GM18867 (cell line): Measurements from ENCODE around the gene FAM83C.

Experiments
- ATAC-seq: cut with Tn5 transposase; IDR thresholded peaks from one replicate; pipeline ENCODE4 v1.9.1; 2021; ENCODE audit warnings: mild to moderate bottlenecking, moderate library complexity; ENCODE audit not compliant: unreplicated experiment

Gene FAM83C

DNA sequence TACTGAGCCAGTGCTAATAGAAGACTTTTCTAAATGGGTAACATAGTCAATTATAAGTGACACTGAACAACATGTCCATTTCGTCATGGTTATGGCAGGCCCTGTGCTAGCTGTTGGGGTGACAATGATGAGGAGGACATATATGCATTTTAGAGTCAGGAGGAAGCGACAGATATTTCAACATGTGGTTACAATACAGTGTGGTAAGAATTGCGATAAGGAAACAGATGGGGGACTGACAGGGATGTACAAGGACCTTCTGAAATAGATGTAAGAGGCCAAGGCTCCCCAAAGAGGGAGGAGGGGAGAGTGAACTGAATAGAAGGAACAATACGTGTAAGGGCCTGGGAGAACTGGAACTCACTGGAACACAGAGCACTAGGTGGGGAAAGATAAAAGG lies 54.1 kb downstream of the FAM83C start:
- no peak for ATAC-seq

DNA sequence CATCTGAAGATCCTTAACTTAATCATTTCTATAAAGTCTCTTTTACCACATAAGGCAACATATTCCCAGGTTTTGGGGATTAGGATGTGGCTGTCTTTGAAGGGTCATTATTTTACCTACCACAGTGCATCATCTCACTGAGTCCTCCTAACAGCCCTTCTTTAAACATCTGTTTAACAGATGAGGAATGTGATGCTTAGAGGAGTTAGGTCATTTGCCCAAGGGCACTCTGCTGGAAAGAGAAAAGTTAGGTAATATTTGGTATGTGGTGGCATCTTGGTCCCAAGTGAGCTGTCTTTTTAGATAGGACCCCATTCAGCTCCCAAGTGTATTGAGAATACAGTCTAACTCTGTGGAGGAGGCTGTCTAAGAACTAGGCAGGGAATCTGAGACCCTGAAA lies 54.7 kb downstream of the FAM83C start:
- no peak for ATAC-seq

DNA sequence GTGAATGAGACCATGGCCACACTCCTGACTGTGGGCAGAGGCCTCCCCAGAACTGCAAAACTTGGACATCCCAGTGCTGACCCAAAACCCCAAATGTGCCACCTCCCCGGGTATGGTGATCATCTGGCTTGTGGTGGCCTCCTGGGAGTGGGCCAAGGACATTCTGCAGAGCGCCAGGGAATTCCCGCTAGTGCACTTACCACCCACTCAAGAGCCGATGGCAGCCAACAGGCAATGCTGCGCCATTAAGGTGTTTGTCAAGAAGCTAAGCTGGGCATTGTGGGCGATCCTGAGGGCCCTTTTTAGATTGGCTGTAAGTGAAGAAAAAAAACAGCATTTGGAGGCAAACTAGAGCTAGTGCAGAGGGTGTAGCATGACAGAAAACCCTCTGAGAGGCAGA lies 56.3 kb downstream of the FAM83C start:
- no peak for ATAC-seq
